Astrocyte (in vitro differentiated cells and primary cell): ENCODE results near the gene HTR2B.

ENCODE experiments used
- EZH2 ChIP-seq: IDR thresholded peaks from 2 replicates; pipeline ENCODE4 v1.6.1; 2012; ENCODE audit warnings: mild to moderate bottlenecking, low read length, inconsistent platforms; ENCODE audit not compliant: insufficient read depth
- TF ChIP-seq, protein P1 (sequence below): IDR thresholded peaks from 2 replicates; pipeline ENCODE4 v1.5.1; 2011; ENCODE audit warnings: low read depth, mild to moderate bottlenecking, inconsistent platforms, low read length, moderate library complexity; ENCODE audit not compliant: insufficient read depth

DNA sequence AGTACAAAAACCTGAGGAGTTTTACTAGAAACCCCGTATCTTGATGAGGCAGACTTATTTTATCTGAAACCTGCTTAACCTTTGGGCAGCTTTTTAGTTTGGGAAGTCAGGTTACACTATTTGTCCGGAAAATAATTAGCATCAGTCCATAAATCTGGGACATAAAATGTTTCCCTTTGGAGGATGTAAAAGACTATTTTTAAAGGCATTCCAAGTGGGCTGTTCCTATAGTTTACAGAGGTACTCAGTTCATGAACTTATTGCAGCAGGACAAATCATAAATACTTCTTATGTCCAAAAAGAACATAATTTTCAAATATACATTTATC is 6.3 kb downstream of the HTR2B start:
- TF ChIP-seq, protein P1, sequence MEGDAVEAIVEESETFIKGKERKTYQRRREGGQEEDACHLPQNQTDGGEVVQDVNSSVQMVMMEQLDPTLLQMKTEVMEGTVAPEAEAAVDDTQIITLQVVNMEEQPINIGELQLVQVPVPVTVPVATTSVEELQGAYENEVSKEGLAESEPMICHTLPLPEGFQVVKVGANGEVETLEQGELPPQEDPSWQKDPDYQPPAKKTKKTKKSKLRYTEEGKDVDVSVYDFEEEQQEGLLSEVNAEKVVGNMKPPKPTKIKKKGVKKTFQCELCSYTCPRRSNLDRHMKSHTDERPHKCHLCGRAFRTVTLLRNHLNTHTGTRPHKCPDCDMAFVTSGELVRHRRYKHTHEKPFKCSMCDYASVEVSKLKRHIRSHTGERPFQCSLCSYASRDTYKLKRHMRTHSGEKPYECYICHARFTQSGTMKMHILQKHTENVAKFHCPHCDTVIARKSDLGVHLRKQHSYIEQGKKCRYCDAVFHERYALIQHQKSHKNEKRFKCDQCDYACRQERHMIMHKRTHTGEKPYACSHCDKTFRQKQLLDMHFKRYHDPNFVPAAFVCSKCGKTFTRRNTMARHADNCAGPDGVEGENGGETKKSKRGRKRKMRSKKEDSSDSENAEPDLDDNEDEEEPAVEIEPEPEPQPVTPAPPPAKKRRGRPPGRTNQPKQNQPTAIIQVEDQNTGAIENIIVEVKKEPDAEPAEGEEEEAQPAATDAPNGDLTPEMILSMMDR: no peak
- no peak for TF ChIP-seq EZH2
